Keratinocyte (primary cell): Measurements from ENCODE around the gene GRIN3A. TPM values are rescaled to one million over a fixed set of nuclear protein-coding genes. Genes with fewer than 3 reads are reported as not detected.

Experiments
- DNase-seq: peaks from one replicate; pipeline ENCODE4 v3.0.0-alpha.2; 2011; ENCODE audit warnings: low read depth, missing footprints, low spot score
- FAIRE-seq: peaks from 2 replicates; lab custom pipeline; 2011; peaks lifted over from hg19 to GRCh38; lab: Jason Lieb, UNC
- H2AFZ ChIP-seq: 2 replicates; pipeline ENCODE4 v1.6.0; 2012; ENCODE audit warnings: low read length, control low read depth, inconsistent platforms; ENCODE audit not compliant: control insufficient read depth
- H3K27ac ChIP-seq: 2 replicates; pipeline ENCODE4 v1.5.1; 2011; ENCODE audit warnings: low read length; ENCODE audit not compliant: control insufficient read depth, insufficient read depth
- H3K27me3 ChIP-seq: 3 replicates; pipeline ENCODE4 v1.6.0; 2011; ENCODE audit warnings: low read length; ENCODE audit not compliant: control insufficient read depth, insufficient read depth; ENCODE audit errors: extremely low read depth
- H3K36me3 ChIP-seq, 2 experiments: 2 replicates in 1 of 2; 3 replicates in 1 of 2; pipeline ENCODE4 v1.5.1; 2011; ENCODE audit warnings: low read length in 2 of 2, mild to moderate bottlenecking in 1 of 2; ENCODE audit not compliant: control insufficient read depth in 2 of 2, insufficient read depth in 2 of 2; ENCODE audit errors: extremely low read depth in 1 of 2
- H3K4me1 ChIP-seq: 3 replicates; pipeline ENCODE4 v1.5.1; 2011; ENCODE audit warnings: low read length; ENCODE audit not compliant: control insufficient read depth, insufficient read depth; ENCODE audit errors: extremely low read depth
- H3K4me2 ChIP-seq: 3 replicates; pipeline ENCODE4 v1.6.0; 2011; ENCODE audit warnings: low read depth, low read length; ENCODE audit not compliant: control insufficient read depth, insufficient read depth; ENCODE audit errors: extremely low read depth
- H3K4me3 ChIP-seq, 3 experiments: fragments of 200-600 bp in 1 of 3; sonication (generic) in 1 of 3; 2 replicates in 2 of 3; 3 replicates in 1 of 3; pipeline ENCODE4 v1.5.1; 2011 to 2016; ENCODE audit warnings: low read length in 3 of 3, mild to moderate bottlenecking in 3 of 3, control low read depth in 2 of 3, inconsistent platforms in 1 of 3, low read depth in 1 of 3, mixed read lengths in 1 of 3, mixed run types in 1 of 3, moderate library complexity in 1 of 3; ENCODE audit not compliant: control insufficient read depth in 2 of 3, insufficient read depth in 2 of 3; ENCODE audit errors: extremely low read depth in 1 of 3
- H3K79me2 ChIP-seq: 2 replicates; pipeline ENCODE4 v1.6.0; 2012; ENCODE audit warnings: low read length; ENCODE audit not compliant: control insufficient read depth, insufficient read depth
- H3K9ac ChIP-seq: 3 replicates; pipeline ENCODE4 v1.6.0; 2011; ENCODE audit warnings: low read length; ENCODE audit not compliant: control insufficient read depth, insufficient read depth; ENCODE audit errors: extremely low read depth
- H3K9me1 ChIP-seq: 3 replicates; pipeline ENCODE4 v1.6.0; 2011; ENCODE audit warnings: low read length; ENCODE audit not compliant: control insufficient read depth, insufficient read depth; ENCODE audit errors: extremely low read depth
- H3K9me3 ChIP-seq: 2 replicates; pipeline ENCODE4 v1.5.1; 2012; ENCODE audit warnings: low read depth, low read length; ENCODE audit not compliant: control insufficient read depth
- H4K20me1 ChIP-seq: 3 replicates; pipeline ENCODE4 v1.6.0; 2011; ENCODE audit warnings: low read length; ENCODE audit not compliant: control insufficient read depth, insufficient read depth; ENCODE audit errors: extremely low read depth
- EZH2 ChIP-seq: IDR thresholded peaks from one replicate; pipeline ENCODE4 v1.6.1; 2012; ENCODE audit warnings: inconsistent platforms, mild to moderate bottlenecking, low read length, moderate library complexity
- dilution Hi-C: fragments of 300-500 bp; cut with MboI; formaldehyde crosslinking; loops from one replicate; pipeline ENCODE4 v1.7.0; 2020; ENCODE audit warnings: low sequenced_read_pairs; ENCODE audit not compliant: extremely low pct_ligation_motif_present
- polyA plus RNA-seq, 5 experiments: library from polyadenylated mRNA; depleted of rRNA in 3 of 5; stranded (reverse) in 3 of 5; stranded (forward) in 1 of 5; unstranded in 1 of 5; fragments of >200 nt; gene quantifications; 1 replicate in 1 of 5; 2 replicates in 3 of 5; 3 replicates in 1 of 5; pipeline versions ENCODE4 v1.2.1 to v1.2.3, GENCODE V29; 2011 to 2012; ENCODE audit warnings: missing spikeins in 2 of 5, low read depth in 1 of 5, low replicate concordance in 1 of 5
- TF ChIP-seq, protein P1 (sequence below), 3 experiments: IDR thresholded peaks in 1 of 3; conservative IDR thresholded peaks in 1 of 3; optimal IDR thresholded peaks in 1 of 3; 2 replicates in 2 of 3; 3 replicates in 1 of 3; pipeline versions ENCODE3 to v1.5.1; 2011; ENCODE audit warnings: low read length in 3 of 3, mild to moderate bottlenecking in 3 of 3, moderate library complexity in 2 of 3, control low read depth in 1 of 3, inconsistent platforms in 1 of 3; ENCODE audit not compliant: insufficient read depth in 2 of 3; ENCODE audit errors: extremely low read depth in 1 of 3

The GRIN3A gene
- polyA plus RNA-seq, 1 donor (not counting 4 experiments of a cell fraction or from before 2014, with no cell fraction given) = not detected

- DNase-seq (no peak), FAIRE-seq (no peak)
- TF ChIP-seq EZH2 = no peak
- TF ChIP-seq, protein P1, sequence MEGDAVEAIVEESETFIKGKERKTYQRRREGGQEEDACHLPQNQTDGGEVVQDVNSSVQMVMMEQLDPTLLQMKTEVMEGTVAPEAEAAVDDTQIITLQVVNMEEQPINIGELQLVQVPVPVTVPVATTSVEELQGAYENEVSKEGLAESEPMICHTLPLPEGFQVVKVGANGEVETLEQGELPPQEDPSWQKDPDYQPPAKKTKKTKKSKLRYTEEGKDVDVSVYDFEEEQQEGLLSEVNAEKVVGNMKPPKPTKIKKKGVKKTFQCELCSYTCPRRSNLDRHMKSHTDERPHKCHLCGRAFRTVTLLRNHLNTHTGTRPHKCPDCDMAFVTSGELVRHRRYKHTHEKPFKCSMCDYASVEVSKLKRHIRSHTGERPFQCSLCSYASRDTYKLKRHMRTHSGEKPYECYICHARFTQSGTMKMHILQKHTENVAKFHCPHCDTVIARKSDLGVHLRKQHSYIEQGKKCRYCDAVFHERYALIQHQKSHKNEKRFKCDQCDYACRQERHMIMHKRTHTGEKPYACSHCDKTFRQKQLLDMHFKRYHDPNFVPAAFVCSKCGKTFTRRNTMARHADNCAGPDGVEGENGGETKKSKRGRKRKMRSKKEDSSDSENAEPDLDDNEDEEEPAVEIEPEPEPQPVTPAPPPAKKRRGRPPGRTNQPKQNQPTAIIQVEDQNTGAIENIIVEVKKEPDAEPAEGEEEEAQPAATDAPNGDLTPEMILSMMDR (optimal IDR thresholded peaks at IDR 0.05 in 1 of 3, IDR thresholded peaks at IDR 0.05 in 1 of 3, conservative IDR thresholded peaks at IDR 0.05 in 1 of 3; ENCODE audit: extremely low read depth in 1 of 3, insufficient read depth in 2 of 3, low read length in 3 of 3) = no peak
- no peaks in the 10 kb centered on the region for H3K27me3 ChIP-seq
- no peak overlapping the region for H3K4me3 ChIP-seq
- H3K9me3 ChIP-seq = no peaks in the 10 kb centered on the region
- H3K27ac ChIP-seq = no peak overlapping the region
- no peaks in the 10 kb centered on the region for H3K36me3 ChIP-seq
- H3K4me1 ChIP-seq = no peaks in the 10 kb centered on the region
- dilution Hi-C loops = no loop called here
- H2AFZ ChIP-seq = no peak overlapping the region
- H3K4me2 ChIP-seq = no peak overlapping the region
- H3K79me2 ChIP-seq = no peaks in the 10 kb centered on the region
- no peaks in the 10 kb centered on the region for H4K20me1 ChIP-seq
- no peak overlapping the region for H3K9ac ChIP-seq
- no peaks in the 10 kb centered on the region for H3K9me1 ChIP-seq
Observed at GRCh38 chr9:101684665-101685064, 53.8 kb downstream of the GRIN3A start.

GRCh38 chr9:101683236-101683635 lies 55.2 kb downstream of the GRIN3A start:
- Histone ChIP-seq H3K9ac (no peak overlapping the region), H3K36me3 (no peaks in the 10 kb centered on the region), H3K4me1 (no peaks in the 10 kb centered on the region), H3K4me3 (no peak overlapping the region), H3K79me2 (no peaks in the 10 kb centered on the region), H3K27me3 (no peaks in the 10 kb centered on the region), H4K20me1 (no peaks in the 10 kb centered on the region), H3K9me1 (no peaks in the 10 kb centered on the region), H3K4me2 (no peak overlapping the region), H3K27ac (no peak overlapping the region), H3K9me3 (no peaks in the 10 kb centered on the region), H2AFZ (no peak overlapping the region)
- no peak for DNase-seq
- no peak for TF ChIP-seq EZH2
- TF ChIP-seq, protein P1 (optimal IDR thresholded peaks at IDR 0.05 in 1 of 3, IDR thresholded peaks at IDR 0.05 in 1 of 3, conservative IDR thresholded peaks at IDR 0.05 in 1 of 3; ENCODE audit: extremely low read depth in 1 of 3, insufficient read depth in 2 of 3, low read length in 3 of 3) = no peak
- dilution Hi-C loops = no loop called here
- no peak for FAIRE-seq
